SK-N-MC (cell line): ENCODE results near the gene CLCN3.

Source experiments
- EZH2 ChIP-seq: fragments of 200-600 bp; sonication (generic); IDR thresholded peaks from one replicate; pipeline ENCODE4 v1.6.1; 2017; ENCODE audit warnings: antibody characterized with exemption
- FOXP2 ChIP-seq: optimal IDR thresholded peaks from 2 replicates; pipeline ENCODE3; 2011; ENCODE audit warnings: mild to moderate bottlenecking, moderate library complexity; ENCODE audit not compliant: insufficient read depth; ENCODE audit errors: extremely low read length, control extremely low read depth
- POLR2AphosphoS5 ChIP-seq: IDR thresholded peaks from 2 replicates; pipeline ENCODE4 v1.6.1; 2012; ENCODE audit warnings: mild to moderate bottlenecking, low read depth, low read length, borderline replicate concordance

- no peak for TF ChIP-seq EZH2
- TF ChIP-seq POLR2AphosphoS5 = peak; percentile 50; the same call in 1 of the 2 replicates
- no peak for TF ChIP-seq FOXP2
These were observed 39.6 kb downstream of the CLCN3 start for GRCh38 chr4:169659716-169660670.
